Measurements from ENCODE around the gene HOXB1.
A peak's percentile ranks its signal among the peaks of the same experiment; 100 is the strongest.

Gene HOXB1

GRCh38 chr17:48554412-48555257, 23.8 kb upstream of the HOXB1 start:
- DNase-seq = no peak

- no peak for DNase-seq
Measured at GRCh38 chr17:48553826-48554225, 23.0 kb upstream of the HOXB1 start.

GRCh38 chr17:48553190-48553547, 22.4 kb upstream of the HOXB1 start:
- DNase-seq = no peak

GRCh38 chr17:48552466-48553189, 21.8 kb upstream of the HOXB1 start:
- no peak for DNase-seq

GRCh38 chr17:48551596-48552465, 21.0 kb upstream of the HOXB1 start:
- DNase-seq = no peak

GRCh38 chr17:48551214-48551555, 20.4 kb upstream of the HOXB1 start:
- no peak for DNase-seq

- DNase-seq = no peak
Measured at GRCh38 chr17:48550502-48551213, 19.8 kb upstream of the HOXB1 start.

- no peak for DNase-seq
Measured at GRCh38 chr17:48549914-48550501, 19.2 kb upstream of the HOXB1 start.

GRCh38 chr17:48549281-48549630, 18.4 kb upstream of the HOXB1 start:
- no peak for DNase-seq

GRCh38 chr17:48548523-48549280, 17.9 kb upstream of the HOXB1 start:
- no peak for DNase-seq

GRCh38 chr17:48547808-48548522, 17.2 kb upstream of the HOXB1 start:
- DNase-seq = peak; percentile 82

- DNase-seq = no peak
Measured at GRCh38 chr17:48546924-48547807, 16.4 kb upstream of the HOXB1 start.

GRCh38 chr17:48546137-48546923, 15.5 kb upstream of the HOXB1 start:
- peak; percentile 66 for DNase-seq

GRCh38 chr17:48545539-48545938, 14.7 kb upstream of the HOXB1 start:
- no peak for DNase-seq

- peak; percentile 74 for DNase-seq
Measured at GRCh38 chr17:48545022-48545375, 14.2 kb upstream of the HOXB1 start, which contains the start of gene HOXB2. HOXB2 (minus strand) TSS chr17:48545109; CDS start chr17:48544911, 198 bp downstream.

GRCh38 chr17:48544349-48545021, 13.7 kb upstream of the HOXB1 start:
- peak; percentile 81 for DNase-seq

- DNase-seq = no peak
Measured at GRCh38 chr17:48543854-48544348, 13.1 kb upstream of the HOXB1 start.
